GM23248 (cell line): ENCODE data around the gene UBXN11.
"Not testable (repeated sequence)": the region's sequence is repeated elsewhere in the genome, so short reads cannot be mapped to it uniquely, and the experiment has no call there.

Experiments
- EZH2 ChIP-seq: fragments of 200-600 bp; sonication (generic); IDR thresholded peaks from 2 replicates; pipeline ENCODE4 v1.6.1; 2018; ENCODE audit warnings: antibody characterized with exemption, mild to moderate bottlenecking; ENCODE audit not compliant: insufficient read depth, poor library complexity, severe bottlenecking
- EZH2phosphoT487 ChIP-seq: fragments of 200-600 bp; sonication (generic); IDR thresholded peaks from 2 replicates; pipeline ENCODE4 v1.6.1; 2018; ENCODE audit warnings: antibody characterized with exemption, moderate library complexity, mild to moderate bottlenecking, low read depth; ENCODE audit not compliant: insufficient read depth

- not testable (repeated sequence) for TF ChIP-seq EZH2, EZH2phosphoT487
These were observed 13.7 kb downstream of the UBXN11 start for GRCh38 chr1:26292735-26293134.
